Effector CD4-positive, alpha-beta T cell (primary cell): ENCODE results near the gene ANXA8L1. TPM values are rescaled to one million over a fixed set of nuclear protein-coding genes. Genes with fewer than 3 reads are reported as not detected.
"Not testable (repeated sequence)": the region's sequence is repeated elsewhere in the genome, so short reads cannot be mapped to it uniquely, and the experiment has no call there.

Experiments used
- DNase-seq: peaks from one replicate; pipeline ENCODE4 v3.0.0-alpha.2; 2020
- total RNA-seq: gene quantifications from one replicate; lab custom pipeline; 2026; lab: John Stamatoyannopoulos, UW

The ANXA8L1 gene, protein sequence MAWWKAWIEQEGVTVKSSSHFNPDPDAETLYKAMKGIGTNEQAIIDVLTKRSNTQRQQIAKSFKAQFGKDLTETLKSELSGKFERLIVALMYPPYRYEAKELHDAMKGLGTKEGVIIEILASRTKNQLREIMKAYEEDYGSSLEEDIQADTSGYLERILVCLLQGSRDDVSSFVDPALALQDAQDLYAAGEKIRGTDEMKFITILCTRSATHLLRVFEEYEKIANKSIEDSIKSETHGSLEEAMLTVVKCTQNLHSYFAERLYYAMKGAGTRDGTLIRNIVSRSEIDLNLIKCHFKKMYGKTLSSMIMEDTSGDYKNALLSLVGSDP
- not detected for total RNA-seq

DNA sequence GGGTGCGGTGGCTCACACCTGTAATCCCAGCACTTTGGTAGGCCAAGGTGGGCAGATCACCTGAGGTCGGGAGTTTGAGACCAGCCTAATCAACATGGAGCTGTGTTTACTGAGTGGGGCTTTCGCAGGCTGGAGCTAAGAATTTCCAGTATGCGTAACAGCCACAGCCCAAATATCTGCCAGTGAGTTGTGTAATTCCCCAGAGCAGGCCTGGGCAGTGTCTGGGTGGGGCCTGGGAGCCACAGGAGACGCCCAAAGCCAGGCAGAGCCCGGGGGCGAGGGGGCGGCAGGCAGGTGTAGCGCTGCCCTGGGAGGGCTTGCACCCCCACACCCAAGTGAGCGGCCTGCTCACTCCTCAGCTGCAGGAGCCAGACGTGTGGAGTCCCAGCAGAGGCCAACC, at the start of gene ANXA8L1:
Gene ANXA8L1 (plus strand): TSS at position 371 of the 400 bp plus-strand sequence. CDS start 76 bp downstream, outside the sequence.
- not testable (repeated sequence) for DNase-seq

DNA sequence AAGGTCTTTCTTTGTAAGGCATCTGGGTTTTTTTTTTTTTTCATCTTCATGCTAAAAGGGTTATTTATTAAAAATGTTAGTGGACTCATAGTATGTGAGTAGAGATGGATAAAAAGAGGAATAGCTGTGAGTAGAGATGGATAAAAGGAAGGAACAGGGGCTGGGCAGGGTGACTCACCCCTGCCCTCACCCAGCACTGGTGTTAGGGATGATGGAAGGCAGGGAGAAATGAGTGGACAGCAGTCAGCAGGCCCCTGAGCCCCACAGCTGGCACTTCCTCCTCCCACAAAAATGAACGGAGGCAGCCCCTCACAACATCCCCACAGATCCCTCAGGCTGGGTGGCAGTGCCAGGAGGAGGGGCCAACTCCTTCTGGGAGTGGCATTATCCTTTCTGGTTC, 49.5 kb upstream of the ANXA8L1 start:
- no peak for DNase-seq

DNA sequence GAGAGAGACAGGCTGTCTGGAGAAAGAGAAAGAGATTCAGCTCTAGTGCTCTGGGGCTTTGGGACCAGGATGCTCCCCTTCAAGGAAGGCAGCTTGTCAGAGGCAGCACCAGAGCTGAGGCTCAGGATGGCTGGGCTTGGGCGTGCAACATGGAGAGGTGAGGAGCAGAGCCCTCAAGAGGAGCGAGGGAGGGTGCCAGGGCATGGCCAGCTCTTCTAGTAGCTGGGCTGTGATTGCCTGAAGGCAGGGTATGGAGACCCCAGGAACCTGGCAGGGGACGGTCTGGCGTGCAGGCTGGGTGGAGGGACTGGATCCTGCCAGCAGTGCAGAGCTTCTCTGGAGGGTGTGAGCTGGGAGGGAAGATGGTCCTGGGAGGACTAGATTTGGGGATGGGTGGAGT, 48.6 kb upstream of the ANXA8L1 start:
- no peak for DNase-seq

DNA sequence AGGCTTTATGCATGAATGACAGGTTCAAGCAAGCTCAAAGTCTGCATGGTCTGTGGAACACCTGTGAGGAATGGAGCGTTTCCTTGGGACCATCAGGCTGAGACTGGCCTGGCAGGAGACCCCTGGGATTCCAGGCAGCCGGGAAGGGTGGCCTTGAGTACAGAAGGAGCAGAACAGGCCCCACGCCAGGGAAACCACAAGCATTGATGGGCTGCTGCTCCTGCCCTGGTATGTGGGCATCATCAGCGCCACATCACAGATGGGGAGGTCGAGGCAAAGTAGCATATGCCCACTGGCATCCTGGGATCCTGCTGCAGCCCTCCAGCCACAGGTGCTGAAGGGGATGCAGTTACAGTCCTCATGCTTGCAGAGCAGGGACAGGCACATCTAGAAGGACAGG, 47.9 kb upstream of the ANXA8L1 start:
- DNase-seq = no peak

DNA sequence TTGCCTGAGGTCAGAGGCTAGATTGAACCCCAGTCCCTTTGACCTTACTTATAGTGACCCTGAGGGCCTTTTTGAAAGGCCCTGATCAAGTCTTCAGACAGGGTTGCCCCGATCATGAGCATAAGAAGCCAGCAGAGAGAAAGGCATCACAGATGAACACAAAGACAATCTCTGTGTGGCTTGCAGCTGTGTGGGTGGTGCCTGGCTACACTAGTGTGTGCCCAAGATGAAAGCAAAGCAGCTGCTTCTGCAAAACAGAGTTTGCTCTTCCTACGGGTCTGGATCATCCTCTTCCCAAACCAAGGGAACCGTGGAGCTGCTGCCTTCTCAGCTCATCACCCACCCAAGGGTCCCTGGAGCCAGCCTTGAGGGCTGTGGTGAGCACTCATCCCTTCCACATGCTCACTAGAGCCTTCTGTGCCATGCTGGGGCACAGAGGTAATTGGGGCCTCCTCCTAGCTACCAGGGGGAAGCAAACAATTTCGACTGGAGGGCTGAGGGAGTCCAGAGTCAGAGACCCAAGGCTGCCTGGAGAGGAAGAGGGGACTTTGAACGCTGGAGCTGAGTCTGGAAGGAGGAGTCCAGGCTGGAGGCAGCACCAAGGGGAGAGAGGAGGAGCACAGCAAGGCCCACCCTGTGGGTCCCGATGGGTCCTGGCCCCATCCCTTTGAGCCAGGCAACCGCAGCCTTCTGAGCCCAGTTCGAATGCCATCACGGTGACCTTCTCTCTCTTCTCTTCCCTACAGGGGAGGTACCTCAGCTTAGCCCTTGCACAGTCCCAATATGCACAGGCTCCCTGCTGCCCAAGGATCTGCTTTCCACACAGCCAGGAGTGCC, 46.5 kb upstream of the ANXA8L1 start:
- DNase-seq = no peak

DNA sequence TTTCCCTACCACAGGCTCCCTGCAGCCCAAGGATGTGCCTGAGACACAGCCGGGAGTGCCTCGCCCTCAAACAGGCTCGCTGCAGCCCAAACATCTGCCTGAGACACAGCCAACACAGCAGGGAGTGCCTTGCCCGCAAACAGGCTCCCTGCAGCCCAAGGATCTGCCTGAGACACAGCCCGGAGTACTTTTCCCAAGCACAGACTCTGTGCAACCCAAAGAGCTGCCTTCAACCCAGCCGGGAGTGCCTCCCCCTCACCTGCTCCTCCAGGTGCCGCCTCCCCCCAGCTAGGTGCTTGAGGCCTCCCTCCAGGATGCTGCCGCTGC, 45.9 kb upstream of the ANXA8L1 start:
- no peak for DNase-seq

DNA sequence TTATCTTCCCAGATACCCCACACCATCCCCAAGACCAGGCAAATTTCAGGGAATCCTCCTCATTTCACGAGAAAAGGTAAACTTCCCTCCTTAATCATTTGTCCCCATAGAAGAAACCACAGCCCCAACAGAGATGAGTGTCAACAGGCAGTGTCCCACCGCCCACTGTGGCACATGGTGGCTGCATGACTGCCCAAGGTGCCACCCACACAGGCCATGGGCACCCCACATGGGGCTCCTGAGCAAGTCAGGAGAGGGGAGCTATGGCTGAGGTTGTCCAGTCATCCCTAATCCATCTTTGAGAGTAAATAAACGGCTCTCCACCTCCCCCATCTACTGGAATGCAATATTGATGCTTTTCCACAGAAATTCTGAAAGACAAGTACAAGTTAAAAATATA, 44.7 kb upstream of the ANXA8L1 start:
- no peak for DNase-seq

DNA sequence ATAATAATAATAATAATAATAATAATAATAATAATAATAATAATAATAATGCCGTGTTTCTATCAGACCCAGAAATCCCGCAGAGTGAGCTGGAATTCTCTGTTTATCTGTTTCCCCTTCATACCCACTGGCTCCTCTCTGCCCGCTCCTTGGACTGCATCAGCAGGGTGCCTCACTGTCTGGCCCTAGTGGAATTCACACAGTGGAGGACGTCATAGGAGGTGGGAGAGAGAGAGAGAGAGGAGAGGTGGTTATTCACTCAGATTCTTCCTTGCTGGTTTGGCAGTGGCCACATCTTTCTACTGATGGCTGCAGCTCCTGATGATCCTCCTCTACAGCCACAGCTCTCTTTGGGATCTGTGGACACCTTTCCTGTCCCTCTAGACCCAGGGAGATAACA, 10.1 kb upstream of the ANXA8L1 start:
- DNase-seq = not testable (repeated sequence)

DNA sequence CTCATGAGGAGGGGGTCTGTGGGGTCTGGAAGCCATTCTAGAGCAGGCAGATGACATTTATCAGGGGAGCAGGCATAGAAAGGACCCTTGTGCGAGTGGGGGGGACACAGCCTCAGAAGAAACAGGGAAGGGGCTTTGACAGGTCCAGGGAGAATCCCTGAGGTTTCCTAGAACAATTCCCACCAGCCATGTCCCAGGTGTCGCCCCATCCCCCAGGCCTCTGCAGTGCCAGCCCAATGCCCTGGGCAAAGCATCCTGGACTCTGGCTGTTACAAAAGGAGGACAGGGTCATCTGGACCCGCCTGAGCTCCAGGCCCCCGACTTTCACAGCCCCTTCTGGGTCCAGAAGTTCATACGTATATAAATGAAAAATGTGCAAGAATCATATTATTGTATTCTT, 8.4 kb upstream of the ANXA8L1 start:
- DNase-seq = not testable (repeated sequence)

DNA sequence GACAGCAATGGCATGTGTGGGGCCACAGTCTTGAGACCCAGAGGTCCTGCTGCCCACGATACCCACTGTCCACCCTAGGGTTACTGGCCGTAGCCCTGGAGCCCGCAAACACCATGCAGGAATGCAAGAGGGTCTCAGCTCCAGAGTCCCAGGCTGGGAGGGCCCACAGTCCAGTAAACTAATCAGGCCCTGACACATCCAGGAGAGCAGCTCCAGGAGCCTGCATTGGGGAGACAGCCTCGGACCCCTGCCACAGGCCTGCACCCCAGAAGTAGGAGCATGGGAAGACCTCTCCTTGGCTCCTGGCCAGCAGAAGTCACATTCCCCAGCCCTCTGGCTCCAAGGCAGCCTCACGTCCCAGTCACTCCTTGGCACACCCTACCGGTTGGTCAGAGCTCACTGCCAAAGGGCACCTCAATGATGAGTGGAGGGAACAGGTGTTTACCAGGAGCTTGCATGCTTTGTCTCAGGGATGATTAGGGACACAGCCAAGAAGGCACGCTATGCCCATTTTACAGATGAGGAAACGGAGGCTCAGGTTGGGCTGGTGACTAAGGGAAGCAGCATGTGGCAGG, 7.8 kb upstream of the ANXA8L1 start:
- not testable (repeated sequence) for DNase-seq

DNA sequence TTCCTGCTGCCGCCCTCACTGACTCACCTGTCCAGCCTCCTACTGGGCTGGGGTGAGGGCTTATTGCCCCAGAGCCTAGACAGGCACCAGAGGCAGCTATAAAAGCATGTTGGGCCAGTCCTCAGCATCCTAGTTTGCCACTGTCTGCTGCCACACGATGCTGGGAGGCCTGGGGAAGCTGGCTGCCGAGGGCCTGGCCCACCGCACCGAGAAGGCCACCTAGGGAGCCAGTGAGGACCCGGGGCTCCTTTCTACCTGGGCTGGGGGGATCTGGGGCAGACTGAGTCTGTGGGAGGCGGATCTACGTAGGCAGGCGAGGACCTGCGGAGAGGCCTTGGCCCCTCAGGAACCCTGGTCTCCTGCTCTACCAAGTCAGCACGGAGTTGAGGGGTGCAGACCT, 6.6 kb upstream of the ANXA8L1 start:
- DNase-seq = not testable (repeated sequence)

DNA sequence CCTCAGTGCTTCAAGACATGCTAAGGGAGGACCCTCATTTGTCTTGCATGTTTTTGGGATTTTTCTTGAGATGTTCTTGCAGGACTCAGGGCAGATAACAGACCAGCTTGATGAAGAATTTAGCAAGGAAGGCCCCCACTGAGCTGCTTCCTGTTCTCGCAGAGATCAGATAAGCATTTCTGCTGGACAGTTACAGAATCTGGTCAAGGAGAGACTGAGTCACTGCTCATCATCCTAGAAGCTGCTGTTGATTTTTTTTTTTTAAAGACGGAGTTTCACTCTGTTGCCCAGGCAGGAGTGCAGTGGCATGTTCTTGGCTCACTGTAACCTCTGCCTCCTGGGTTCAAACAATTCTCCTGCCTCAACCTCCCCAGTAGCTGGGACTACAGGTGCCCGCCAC, 1.2 kb upstream of the ANXA8L1 start:
- DNase-seq = not testable (repeated sequence)

DNA sequence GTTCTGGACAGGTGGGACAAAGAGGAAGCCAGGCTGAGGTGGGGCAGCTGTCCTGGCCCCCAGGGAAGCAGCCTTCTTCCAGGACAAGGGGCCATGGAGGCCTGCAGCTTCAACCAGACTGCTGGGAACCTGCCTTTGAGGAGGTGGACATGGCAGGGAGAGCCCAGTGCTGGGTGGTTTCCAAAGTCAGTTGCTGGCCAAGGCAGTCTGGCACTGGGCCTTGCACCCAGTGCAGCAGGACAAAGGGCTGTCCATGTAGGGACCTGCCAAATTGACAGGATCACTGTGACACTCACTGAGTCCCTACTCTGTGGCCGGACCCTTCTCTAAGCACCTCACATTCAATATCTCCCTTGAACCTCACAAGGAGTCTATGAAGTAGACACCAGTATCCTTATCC, 1.4 kb downstream of the ANXA8L1 start:
- not testable (repeated sequence) for DNase-seq

DNA sequence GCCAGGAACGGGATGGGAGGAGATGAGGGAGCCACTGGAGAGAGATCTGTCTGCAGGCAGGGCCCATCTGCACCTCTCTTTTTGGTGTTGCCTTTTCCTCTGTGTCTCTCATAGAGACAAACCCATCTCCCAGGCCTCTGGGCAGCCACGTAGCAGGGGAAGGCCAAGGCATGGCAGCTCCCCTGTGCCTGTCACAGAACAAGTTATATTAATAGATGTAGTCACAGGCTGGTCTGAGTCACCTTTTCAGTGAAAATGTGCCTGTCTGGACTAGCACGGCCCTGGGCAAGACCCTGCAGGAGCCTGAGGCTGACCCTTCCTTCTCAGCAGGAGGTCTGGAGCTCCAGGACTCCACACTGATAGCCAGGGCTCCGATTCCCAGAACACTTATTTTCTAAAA, 2.1 kb downstream of the ANXA8L1 start:
- DNase-seq = not testable (repeated sequence)

DNA sequence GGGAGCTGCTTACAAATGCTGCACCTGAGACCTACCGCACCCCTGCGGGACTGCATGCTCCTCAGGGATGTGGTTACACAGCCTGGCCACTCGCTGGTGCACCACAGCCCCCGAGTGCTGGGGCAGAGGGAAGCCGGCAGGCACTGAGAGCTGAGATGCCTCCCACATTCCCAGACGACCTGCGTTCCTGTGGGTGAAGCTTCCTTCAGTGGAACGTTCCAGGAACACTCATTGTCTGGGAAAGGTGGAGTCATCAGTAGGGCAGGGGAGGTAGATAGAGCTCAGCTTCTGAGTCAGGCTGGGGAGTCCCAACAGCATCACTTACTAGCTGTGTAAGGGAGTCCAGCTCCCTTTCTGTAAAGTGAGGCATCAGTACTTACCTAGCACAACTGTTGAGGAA, 2.5 kb downstream of the ANXA8L1 start:
- not testable (repeated sequence) for DNase-seq

DNA sequence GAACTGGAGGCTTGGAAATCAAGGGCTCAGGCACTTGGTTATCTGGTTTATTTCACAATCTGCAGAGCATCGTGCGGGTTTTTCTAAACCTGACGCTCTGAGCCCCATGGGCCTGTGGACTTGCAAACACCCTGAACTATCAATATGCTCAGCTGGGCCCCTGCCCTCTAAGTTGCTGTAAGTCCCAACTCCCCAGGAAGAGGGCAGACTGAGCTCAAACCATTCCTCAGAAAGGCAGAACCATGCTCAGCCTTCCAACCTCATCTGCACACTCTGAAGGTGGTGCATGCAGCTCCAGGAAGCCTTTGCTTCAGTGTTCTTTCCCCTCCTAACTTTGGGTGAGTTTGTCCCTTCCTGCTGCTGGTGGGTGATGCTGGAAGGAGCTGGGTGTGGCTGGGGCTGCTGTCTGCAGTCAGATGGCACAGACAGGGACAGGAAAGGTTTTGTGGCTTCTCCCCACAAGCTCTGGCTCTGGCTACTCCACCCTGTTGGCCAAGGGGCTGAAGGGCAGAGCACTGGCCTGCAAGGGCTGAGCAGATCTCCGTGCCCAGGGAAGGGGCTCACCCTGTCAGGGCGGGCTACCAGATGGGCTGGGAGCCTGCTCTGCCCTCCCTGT, 3.8 kb downstream of the ANXA8L1 start:
- not testable (repeated sequence) for DNase-seq

DNA sequence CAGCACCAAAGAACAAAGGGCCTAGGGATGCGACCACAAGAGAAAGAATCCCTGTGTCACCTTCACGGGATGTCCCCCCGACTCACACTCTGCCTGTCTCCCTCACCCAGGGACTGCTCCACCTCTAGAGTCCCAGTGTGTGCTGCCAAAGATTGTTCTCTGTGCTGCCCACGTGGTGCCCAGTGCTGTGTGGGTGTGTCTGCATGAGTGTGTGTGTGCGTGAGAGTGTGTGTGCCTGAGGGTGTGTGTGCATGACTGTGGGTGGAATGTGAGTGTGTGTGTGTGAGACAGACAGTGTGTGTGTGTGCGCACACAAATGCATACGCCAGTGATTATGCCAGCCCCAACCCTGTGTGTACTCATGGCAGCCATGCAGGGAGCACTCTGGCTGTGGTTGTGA, 10.3 kb downstream of the ANXA8L1 start:
- DNase-seq = not testable (repeated sequence)

DNA sequence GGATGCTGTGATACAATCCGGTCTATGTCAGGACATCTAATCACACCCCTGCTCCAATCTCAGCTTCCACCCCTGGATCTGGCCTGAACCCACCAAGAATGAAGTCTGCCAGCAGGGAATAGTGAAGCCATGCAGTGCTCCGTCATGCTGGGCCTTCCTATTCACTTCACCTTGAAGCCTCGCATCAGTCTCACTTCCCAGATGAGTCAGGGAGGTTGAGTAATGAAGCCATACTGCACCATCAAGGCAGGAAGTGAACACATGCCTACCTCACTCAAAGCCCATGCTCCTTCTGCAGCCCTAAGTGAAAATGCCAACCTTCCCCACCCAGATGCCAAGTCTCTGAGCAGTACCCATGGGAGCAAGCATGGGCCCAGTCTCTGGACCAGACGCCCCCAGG, 11.1 kb downstream of the ANXA8L1 start:
- not testable (repeated sequence) for DNase-seq

DNA sequence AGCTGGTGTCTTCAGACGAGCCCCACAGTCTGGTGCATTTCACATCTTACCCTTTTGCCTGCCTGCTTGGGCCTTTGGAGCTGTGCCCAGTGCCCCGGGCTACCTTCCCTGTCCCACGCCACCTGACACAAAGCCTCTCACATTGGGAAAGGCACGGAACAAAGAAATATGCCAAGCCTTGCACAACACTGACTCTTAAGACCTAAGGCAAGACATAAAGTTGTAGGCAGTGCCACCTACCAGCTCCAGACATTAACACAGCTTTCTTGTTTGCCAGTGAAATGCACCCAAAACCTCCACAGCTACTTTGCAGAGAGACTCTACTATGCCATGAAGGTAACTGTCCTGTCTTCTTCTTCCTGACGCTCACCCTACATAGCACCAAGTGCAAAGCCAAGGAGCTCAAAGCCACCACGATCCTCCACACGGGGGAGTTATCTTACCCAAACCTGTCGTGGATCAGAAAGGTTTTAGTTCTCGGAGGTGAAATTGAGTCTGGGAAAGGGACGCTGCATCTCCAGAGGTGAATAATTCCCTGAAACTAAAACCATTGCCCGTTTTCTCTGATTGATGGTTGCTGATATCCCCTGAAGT, 11.8 kb downstream of the ANXA8L1 start:
- not testable (repeated sequence) for DNase-seq

DNA sequence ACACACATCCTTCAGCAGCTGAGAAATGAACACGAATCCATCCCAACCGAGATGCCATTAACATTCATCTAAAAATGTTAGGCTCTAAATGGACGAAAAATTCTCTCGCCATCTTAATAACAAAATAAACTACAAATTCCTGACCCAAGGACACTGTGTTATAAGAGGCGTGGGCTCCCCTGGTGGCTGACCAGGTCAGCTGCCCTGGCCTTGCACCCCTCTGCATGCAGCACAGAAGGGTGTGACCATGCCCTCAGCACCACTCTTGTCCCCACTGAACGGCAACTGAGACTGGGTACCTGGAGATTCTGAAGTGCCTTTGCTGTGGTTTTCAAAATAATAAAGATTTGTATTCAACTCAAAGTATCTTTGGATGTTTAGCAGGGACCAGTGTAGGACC, 15.8 kb downstream of the ANXA8L1 start:
- DNase-seq = not testable (repeated sequence)

DNA sequence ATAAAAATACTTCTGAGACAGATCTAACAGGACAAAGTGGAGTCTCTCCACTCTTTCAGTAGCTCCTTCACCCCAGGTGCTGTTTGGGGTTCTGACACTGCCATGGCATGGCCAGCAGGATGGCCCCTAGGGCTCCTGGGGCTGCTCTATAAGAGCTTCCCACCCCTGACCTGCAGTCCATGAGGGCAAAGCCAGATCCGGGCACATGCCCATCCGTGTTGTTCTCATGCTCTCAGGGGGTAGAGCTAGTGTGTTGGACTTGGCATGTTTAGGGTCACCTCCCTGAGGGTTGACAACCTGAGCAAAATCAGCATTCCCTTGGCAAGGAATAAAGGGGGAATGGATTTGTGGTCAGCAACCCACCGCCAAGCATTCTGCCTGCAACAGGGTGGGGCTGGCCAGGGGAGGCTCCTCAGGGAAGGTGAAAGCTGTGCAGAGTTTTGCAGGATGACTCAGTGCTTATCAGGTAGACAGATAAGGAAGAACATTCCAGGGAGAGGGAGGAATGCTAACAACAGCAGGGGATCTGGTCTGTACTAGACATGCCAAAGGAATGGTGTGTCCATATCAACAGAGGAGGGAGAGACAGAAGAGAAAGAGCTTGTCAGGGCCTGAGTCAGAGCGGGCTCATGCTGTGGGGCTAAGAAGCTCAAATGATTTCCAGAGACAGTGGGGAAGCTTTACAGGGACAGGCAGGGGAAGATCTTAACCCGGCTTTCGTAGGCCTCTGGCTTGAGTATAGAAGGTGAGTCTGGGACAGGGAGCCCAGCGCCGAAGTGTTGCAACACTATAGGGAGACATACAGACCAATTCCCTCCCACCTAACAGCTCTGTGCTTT, 21.1 kb downstream of the ANXA8L1 start:
- not testable (repeated sequence) for DNase-seq

DNA sequence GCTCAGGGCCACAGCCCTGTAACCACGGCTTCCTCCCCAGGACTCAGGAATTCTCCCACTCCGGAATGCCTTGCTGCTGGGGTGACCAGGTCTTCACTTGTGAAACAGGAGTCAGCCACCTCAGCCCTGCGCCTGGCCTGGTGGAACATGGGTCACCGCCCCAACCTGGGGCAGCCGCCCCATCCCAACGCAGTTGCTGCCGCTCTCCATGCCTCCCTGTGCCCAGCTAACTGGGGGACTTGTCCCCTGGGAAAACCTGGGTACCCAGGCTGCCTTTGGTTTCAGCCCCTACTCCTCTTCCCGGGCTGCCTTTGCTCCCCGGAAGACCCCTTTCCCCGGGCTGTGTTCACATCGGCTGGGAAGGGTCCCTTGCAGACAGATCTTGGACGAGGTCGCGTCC, 22.2 kb downstream of the ANXA8L1 start:
- DNase-seq = not testable (repeated sequence)
